ENCODE data around the gene CYP26B1. TPM values are rescaled to one million over a fixed set of nuclear protein-coding genes. Genes with fewer than 3 reads are reported as not detected.

CYP26B1 gene
- 0.05 and 0.10 TPM in 2 replicates for total RNA-seq (2014; rRNA removed; shearing (Covaris generic))

- DNase-seq (ENCODE audit: low spot score), result no peak
Measured at GRCh38 chr2:72147303-72147971, at the start of gene CYP26B1. Gene CYP26B1 (minus strand): TSS chr2:72147862. CDS start chr2:72147834, 28 bp downstream.

GRCh38 chr2:72193723-72194122 lies 46.1 kb upstream of the CYP26B1 start:
- no peak for DNase-seq (ENCODE audit: low spot score)

GRCh38 chr2:72191441-72191840 lies 43.8 kb upstream of the CYP26B1 start:
- DNase-seq (ENCODE audit: low spot score), result no peak

- DNase-seq (ENCODE audit: low spot score), result no peak
Measured at GRCh38 chr2:72185206-72185605, 37.5 kb upstream of the CYP26B1 start.

GRCh38 chr2:72183466-72183865 lies 35.8 kb upstream of the CYP26B1 start:
- no peak for DNase-seq (ENCODE audit: low spot score)

GRCh38 chr2:72183016-72183415 lies 35.4 kb upstream of the CYP26B1 start:
- DNase-seq (ENCODE audit: low spot score), result no peak

GRCh38 chr2:72182547-72182946 lies 34.9 kb upstream of the CYP26B1 start:
- DNase-seq (ENCODE audit: low spot score), result no peak

GRCh38 chr2:72181616-72182015 lies 34.0 kb upstream of the CYP26B1 start:
- DNase-seq (ENCODE audit: low spot score), result no peak

GRCh38 chr2:72180351-72180750 lies 32.7 kb upstream of the CYP26B1 start:
- DNase-seq (ENCODE audit: low spot score), result no peak

GRCh38 chr2:72178551-72178950 lies 30.9 kb upstream of the CYP26B1 start:
- DNase-seq (ENCODE audit: low spot score), result no peak

- DNase-seq (ENCODE audit: low spot score), result no peak
Measured at GRCh38 chr2:72176281-72176680, 28.6 kb upstream of the CYP26B1 start.

- no peak for DNase-seq (ENCODE audit: low spot score)
Measured at GRCh38 chr2:72175636-72176035, 28.0 kb upstream of the CYP26B1 start.

- DNase-seq (ENCODE audit: low spot score), result no peak
Measured at GRCh38 chr2:72173640-72174321, 26.1 kb upstream of the CYP26B1 start.

- no peak for DNase-seq (ENCODE audit: low spot score)
Measured at GRCh38 chr2:72172478-72172877, 24.8 kb upstream of the CYP26B1 start.

- no peak for DNase-seq (ENCODE audit: low spot score)
Measured at GRCh38 chr2:72166279-72166678, 18.6 kb upstream of the CYP26B1 start.

GRCh38 chr2:72165792-72166191 lies 18.1 kb upstream of the CYP26B1 start:
- no peak for DNase-seq (ENCODE audit: low spot score)

- no peak for DNase-seq (ENCODE audit: low spot score)
Measured at GRCh38 chr2:72162574-72162973, 14.9 kb upstream of the CYP26B1 start.

GRCh38 chr2:72159211-72159993 lies 11.7 kb upstream of the CYP26B1 start:
- no peak for DNase-seq (ENCODE audit: low spot score)

- no peak for DNase-seq (ENCODE audit: low spot score)
Measured at GRCh38 chr2:72157871-72158771, 10.5 kb upstream of the CYP26B1 start.

- DNase-seq (ENCODE audit: low spot score), result no peak
Measured at GRCh38 chr2:72156872-72157271, 9.2 kb upstream of the CYP26B1 start.

GRCh38 chr2:72155737-72156136 lies 8.1 kb upstream of the CYP26B1 start:
- no peak for DNase-seq (ENCODE audit: low spot score)

Data from HT-29 (cell line).